HCT116 (cell line): ENCODE measurements around the gene INTS2. TPM values are rescaled to one million over a fixed set of nuclear protein-coding genes. Genes with fewer than 3 reads are reported as not detected.

Source experiments
- ATAC-seq: fragments of 200-7000 bp; cut with Tn5 transposase; 2 replicates; pipeline ENCODE4 v1.9.1; 2020; ENCODE audit warnings: mild to moderate bottlenecking, moderate library complexity
- BruUV-seq: library from RNA; stranded (reverse); fragments of 400-500 nt; replicated peaks from 2 replicates; lab custom pipeline; 2021; lab: Mats Ljungman, UMichigan
- CTCF ChIA-PET: fragments of 300-600 bp; sonication (Branson Sonifier 250); formaldehyde crosslinking; loops from one replicate; lab custom pipeline; 2021; ENCODE audit warnings: antibody characterized with exemption; lab: Charles Lee
- POLR2A ChIA-PET: fragments of 300-600, 350-600 bp; sonication (Branson Sonifier 250); formaldehyde crosslinking; loops from one replicate; lab custom pipeline; 2021; ENCODE audit warnings: antibody characterized with exemption; lab: Charles Lee
- RAD21 ChIA-PET, 2 experiments: fragments of 300-600 bp; sonication (Branson Sonifier 250); formaldehyde crosslinking; loops; one replicate each; lab custom pipeline; 2023; ENCODE audit warnings: low total read pairs in 2 of 2; ENCODE audit not compliant: uncharacterized antibody in 2 of 2, unreplicated experiment in 2 of 2, low non-redundant PET in 1 of 2; lab: Charles Lee
- DNase-seq: peaks from one replicate; pipeline ENCODE4 v3.0.0-alpha.2; 2010; ENCODE audit warnings: low read depth, low spot score
- H2AFZ ChIP-seq: fragments of 200-600 bp; shearing (Covaris generic), sonication (generic); 2 replicates; pipeline ENCODE4 v1.6.1; 2017; ENCODE audit warnings: low read depth, mixed run types, mixed read lengths, antibody characterized with exemption, low read length; ENCODE audit not compliant: poor library complexity, severe bottlenecking
- H3K27ac ChIP-seq: 2 replicates; pipeline ENCODE4 v1.5.1; 2012; ENCODE audit warnings: low read depth, low read length
- H3K27me3 ChIP-seq: fragments of 200-600 bp; sonication (generic); 2 replicates; pipeline ENCODE4 v1.6.1; 2016; ENCODE audit warnings: mixed run types, low read length, mixed read lengths; ENCODE audit not compliant: insufficient read depth
- H3K36me3 ChIP-seq, 2 experiments: fragments of 200-500 bp in 1 of 2; fragments of 200-600 bp in 1 of 2; sonication (Bioruptor generic) in 1 of 2; sonication (generic) in 1 of 2; 2 replicates each; pipeline versions ENCODE4 v1.5.1 to v1.6.1; 2014 to 2016; ENCODE audit warnings: low read length in 2 of 2, inconsistent platforms in 1 of 2, mixed read lengths in 1 of 2, mixed run types in 1 of 2; ENCODE audit not compliant: insufficient read depth in 2 of 2, control insufficient read depth in 1 of 2
- H3K4me1 ChIP-seq, 2 experiments: fragments of 200-600 bp in 1 of 2; sonication (generic) in 1 of 2; 2 replicates each; pipeline versions ENCODE4 v1.5.1 to v1.6.1; 2012 to 2017; ENCODE audit warnings: low read length in 2 of 2, inconsistent platforms in 1 of 2, mild to moderate bottlenecking in 1 of 2, mixed read lengths in 1 of 2, mixed run types in 1 of 2, moderate library complexity in 1 of 2; ENCODE audit not compliant: insufficient read depth in 2 of 2, control insufficient read depth in 1 of 2
- H3K4me2 ChIP-seq: fragments of 200-600 bp; sonication (generic); 2 replicates; pipeline ENCODE4 v1.6.1; 2017; ENCODE audit warnings: mixed run types, low read length, mixed read lengths
- H3K4me3 ChIP-seq, 2 experiments: fragments of 200-600 bp in 1 of 2; sonication (generic) in 1 of 2; replicated peaks in 1 of 2; 2 replicates each; pipeline ENCODE4 v1.5.1; 2011 to 2016; ENCODE audit warnings: low read length in 2 of 2, control low read depth in 1 of 2, low read depth in 1 of 2, mild to moderate bottlenecking in 1 of 2, mixed read lengths in 1 of 2, mixed run types in 1 of 2
- H3K79me2 ChIP-seq: fragments of 200-600 bp; sonication (generic); 2 replicates; pipeline ENCODE4 v1.6.1; 2017; ENCODE audit warnings: mild to moderate bottlenecking, mixed run types, low read length, moderate library complexity, mixed read lengths; ENCODE audit not compliant: insufficient read depth
- H3K9ac ChIP-seq: fragments of 200-600 bp; sonication (generic); 2 replicates; pipeline ENCODE4 v1.6.1; 2016; ENCODE audit warnings: low read length, mixed read lengths
- H3K9me2 ChIP-seq: fragments of 200-600 bp; sonication (generic), shearing (Covaris generic); 2 replicates; pipeline ENCODE4 v1.6.1; 2017; ENCODE audit warnings: mixed run types, mild to moderate bottlenecking, moderate library complexity; ENCODE audit not compliant: insufficient read depth
- H3K9me3 ChIP-seq, 2 experiments: fragments of 200-500 bp in 1 of 2; fragments of 200-600 bp in 1 of 2; sonication (Bioruptor generic) in 1 of 2; sonication (generic) in 1 of 2; 2 replicates each; pipeline ENCODE4 v1.6.1; 2014 to 2017; ENCODE audit warnings: low read length in 2 of 2, mixed read lengths in 2 of 2, inconsistent platforms in 1 of 2, low read depth in 1 of 2, mild to moderate bottlenecking in 1 of 2, mixed run types in 1 of 2, moderate library complexity in 1 of 2; ENCODE audit not compliant: control insufficient read depth in 1 of 2, insufficient read depth in 1 of 2
- H4K20me1 ChIP-seq: fragments of 200-600 bp; sonication (generic), shearing (Covaris generic); 2 replicates; pipeline ENCODE4 v1.6.1; 2017; ENCODE audit warnings: mixed run types, mild to moderate bottlenecking, moderate library complexity; ENCODE audit not compliant: insufficient read depth
- ATF3 ChIP-seq: IDR thresholded peaks from 2 replicates; pipeline ENCODE4 v1.6.1; 2012
- CEBPB ChIP-seq: IDR thresholded peaks from 2 replicates; pipeline ENCODE4 v1.6.1; 2012; ENCODE audit warnings: low read depth
- EGR1 ChIP-seq: IDR thresholded peaks from 2 replicates; pipeline ENCODE4 v1.6.1; 2012; ENCODE audit warnings: low read depth
- ELF1 ChIP-seq: IDR thresholded peaks from 2 replicates; pipeline ENCODE4 v1.6.1; 2012; ENCODE audit warnings: low read depth, borderline replicate concordance
- EZH2 ChIP-seq: fragments of 200-600 bp; sonication (generic); IDR thresholded peaks from 2 replicates; pipeline ENCODE4 v1.6.1; 2017; ENCODE audit warnings: antibody characterized with exemption, mixed run types
- EZH2phosphoT487 ChIP-seq: fragments of 200-600 bp; IDR thresholded peaks from 2 replicates; pipeline ENCODE4 v1.6.1; 2018; ENCODE audit warnings: antibody characterized with exemption, borderline replicate concordance
- FOSL1 ChIP-seq: IDR thresholded peaks from 2 replicates; pipeline ENCODE4 v1.6.1; 2012; ENCODE audit warnings: low read depth
- JUND ChIP-seq: IDR thresholded peaks from 2 replicates; pipeline ENCODE4 v1.6.1; 2012
- MAX ChIP-seq: IDR thresholded peaks from 2 replicates; pipeline ENCODE4 v1.6.1; 2012
- POLR2A ChIP-seq: IDR thresholded peaks from 2 replicates; pipeline ENCODE4 v1.7.0; 2011; ENCODE audit warnings: borderline replicate concordance; ENCODE audit not compliant: insufficient read depth, insufficient read length; ENCODE audit errors: extremely low read depth
- POLR2AphosphoS5 ChIP-seq: IDR thresholded peaks from 2 replicates; pipeline ENCODE4 v1.6.1; 2011; ENCODE audit warnings: mild to moderate bottlenecking, low read depth, low read length, moderate library complexity
- RAD21 ChIP-seq: IDR thresholded peaks from 2 replicates; pipeline ENCODE4 v1.6.1; 2012; ENCODE audit warnings: low read depth, mild to moderate bottlenecking
- REST ChIP-seq: IDR thresholded peaks from 2 replicates; pipeline ENCODE4 v1.6.1; 2012; ENCODE audit warnings: low read depth
- SIN3A ChIP-seq: IDR thresholded peaks from 2 replicates; pipeline ENCODE4 v1.6.1; 2012; ENCODE audit warnings: low read depth
- SP1 ChIP-seq: IDR thresholded peaks from 2 replicates; pipeline ENCODE4 v1.6.1; 2012; ENCODE audit warnings: low read depth
- SRF ChIP-seq: IDR thresholded peaks from 2 replicates; pipeline ENCODE4 v1.6.1; 2012; ENCODE audit warnings: low read depth
- TCF7L2 ChIP-seq: IDR thresholded peaks from 2 replicates; pipeline ENCODE4 v1.7.0; 2011; ENCODE audit warnings: borderline replicate concordance, inconsistent platforms; ENCODE audit not compliant: insufficient read depth, insufficient read length; ENCODE audit errors: extremely low read depth
- YY1 ChIP-seq: IDR thresholded peaks from 2 replicates; pipeline ENCODE4 v1.6.1; 2011; ENCODE audit warnings: low read length, low read depth, moderate library complexity, mild to moderate bottlenecking; ENCODE audit not compliant: insufficient replicate concordance; ENCODE audit errors: extremely low read depth
- ZFX ChIP-seq: fragments of 450-650 bp; IDR thresholded peaks from 2 replicates; pipeline ENCODE4 v1.6.1; 2017
- ZNF274 ChIP-seq: fragments of 200-500 bp; sonication (Bioruptor generic); IDR thresholded peaks from 2 replicates; pipeline ENCODE4 v1.6.1; 2014; ENCODE audit warnings: mild to moderate bottlenecking, low read depth, low read length, inconsistent platforms
- intact Hi-C: fragments of 100-400 bp; cut with micrococcal nuclease; formaldehyde crosslinking; loops from 2 replicates; pipeline ENCODE4 v1.10.0; 2022
- total RNA-seq: library from RNA; stranded (reverse); gene quantifications from one replicate; pipeline ENCODE4 v1.2.1, GENCODE V29; 2021; ENCODE audit not compliant: unreplicated experiment

The INTS2 gene
- total RNA-seq, 1 experiment from 2014 or later = 40.5 TPM

GRCh38 chr17:61875804-61876203 lies 52.0 kb downstream of the INTS2 start:
- no peak overlapping the region for H3K9ac ChIP-seq
- RAD21 ChIA-PET = no interaction called here
- ATAC-seq (no peak), DNase-seq (no peak)
- no peaks in the 10 kb centered on the region for H3K79me2 ChIP-seq
- H3K4me3 ChIP-seq = no peak overlapping the region
- H2AFZ ChIP-seq = no peak overlapping the region
- no peaks in the 10 kb centered on the region for H3K9me2 ChIP-seq
- H4K20me1 ChIP-seq = no peaks in the 10 kb centered on the region
- BruUV-seq = no TSS peak
- H3K4me2 ChIP-seq = no peak overlapping the region
- CTCF ChIA-PET = no interaction called here
- peaks cover 26 to 45% of the 10 kb centered on the region in 2 experiments; a peak in 3 of 4 replicates for H3K36me3 ChIP-seq
- no peaks in the 10 kb centered on the region for H3K9me3 ChIP-seq
- intact Hi-C loops = no loop called here
- POLR2A ChIA-PET = no interaction called here
- H3K27me3 ChIP-seq = no peaks in the 10 kb centered on the region
- no peak overlapping the region for H3K27ac ChIP-seq
- H3K4me1 ChIP-seq = no peaks in the 10 kb centered on the region
- TF ChIP-seq MAX (no peak), ZFX (no peak), TCF7L2 (no peak), REST (no peak), ATF3 (no peak), ELF1 (no peak), EZH2 (no peak), ZNF274 (no peak), SP1 (no peak), FOSL1 (no peak), RAD21 (no peak), SRF (no peak), POLR2A (no peak), SIN3A (no peak), JUND (no peak), YY1 (no peak), CEBPB (no peak), EGR1 (no peak), POLR2AphosphoS5 (no peak), EZH2phosphoT487 (no peak)
